Activated CD4-positive, alpha-beta T cell treated with anti-CD3 and anti-CD28 coated beads for 48 hours (primary cell): ENCODE data around the gene BMI1.
"Not testable (repeated sequence)": the region's sequence is repeated elsewhere in the genome, so short reads cannot be mapped to it uniquely, and the experiment has no call there.

Experiments used
- DNase-seq: peaks from one replicate; pipeline ENCODE4 v3.0.0-alpha.2; 2020

The BMI1 gene

DNA sequence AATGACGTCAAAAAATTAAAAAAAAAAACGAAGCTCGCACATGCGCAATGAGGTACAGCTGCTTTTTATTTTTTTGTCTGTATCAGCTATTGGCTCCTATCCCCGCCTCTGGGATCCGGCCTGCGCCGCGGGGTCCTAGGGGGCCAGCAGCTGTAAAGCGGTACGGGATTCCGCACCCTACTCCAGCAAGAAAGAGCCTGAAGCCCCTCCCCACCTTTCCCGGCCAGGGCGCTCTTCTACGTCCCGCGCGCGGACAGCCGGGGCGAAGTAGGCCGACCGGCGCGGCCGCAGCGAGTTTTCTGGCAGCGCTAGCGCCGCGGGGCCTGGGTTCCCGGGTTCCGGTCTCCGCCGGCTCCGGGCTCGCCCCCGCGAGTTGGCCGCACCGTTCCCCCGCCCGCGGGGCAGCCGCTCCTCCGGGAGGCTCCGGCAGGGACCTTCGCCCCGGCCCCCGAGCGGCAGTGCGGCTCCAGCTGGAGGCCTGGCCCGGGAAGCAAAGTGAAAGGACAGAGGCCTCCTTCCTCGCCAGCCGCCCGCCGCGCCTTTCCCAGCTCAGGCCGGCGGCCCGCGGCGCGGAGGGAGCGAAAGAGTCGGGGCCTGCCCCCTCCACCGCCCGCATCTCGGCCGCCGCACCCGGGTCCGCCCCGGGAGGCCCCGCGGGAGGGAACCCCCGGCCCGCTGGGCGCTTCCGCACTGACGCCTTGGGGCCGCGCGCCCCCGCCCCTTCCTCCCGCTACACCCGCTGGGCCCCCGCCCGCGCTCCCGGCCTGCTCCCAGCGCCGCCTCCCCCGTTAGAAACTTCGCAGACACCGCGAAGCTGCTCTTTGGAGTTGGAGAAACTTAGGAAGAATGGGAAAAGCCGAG is 19.7 kb downstream of the BMI1 start:
- peak; percentile 60 for DNase-seq

DNA sequence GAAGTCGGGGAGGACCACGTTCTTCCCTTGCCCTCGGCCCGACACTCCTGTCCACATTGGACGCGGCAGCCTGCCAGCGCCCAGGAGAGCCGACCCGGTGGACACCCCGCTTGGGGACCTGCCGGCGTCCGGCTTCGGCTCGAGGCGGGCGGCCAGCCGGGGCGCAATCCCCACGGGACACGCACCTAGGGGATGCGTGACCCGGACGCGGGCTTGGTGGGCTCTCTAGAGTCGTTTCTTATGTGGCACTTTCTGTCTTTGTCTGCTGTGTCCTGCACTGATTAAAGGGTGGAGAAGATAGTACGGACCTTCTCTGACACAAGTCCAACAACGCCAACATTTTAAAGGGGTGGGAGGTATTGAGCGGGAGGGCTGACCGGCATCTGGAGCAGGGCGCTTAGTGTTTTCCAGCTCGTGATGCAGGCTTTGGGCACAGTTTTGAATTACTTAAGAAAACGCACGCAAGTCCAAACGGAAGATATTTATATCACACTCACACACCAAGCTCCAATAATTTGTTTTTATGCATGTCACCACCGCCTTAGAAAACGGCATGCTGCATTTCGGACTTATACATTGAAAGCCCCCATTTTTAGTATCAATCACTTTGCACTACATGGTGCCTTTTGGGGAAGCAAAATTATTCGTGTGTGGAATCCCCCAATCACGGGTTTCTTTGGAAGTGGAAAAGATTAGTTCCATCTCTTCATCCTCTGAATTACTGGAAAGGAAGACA is 20.5 kb downstream of the BMI1 start:
- no peak for DNase-seq

DNA sequence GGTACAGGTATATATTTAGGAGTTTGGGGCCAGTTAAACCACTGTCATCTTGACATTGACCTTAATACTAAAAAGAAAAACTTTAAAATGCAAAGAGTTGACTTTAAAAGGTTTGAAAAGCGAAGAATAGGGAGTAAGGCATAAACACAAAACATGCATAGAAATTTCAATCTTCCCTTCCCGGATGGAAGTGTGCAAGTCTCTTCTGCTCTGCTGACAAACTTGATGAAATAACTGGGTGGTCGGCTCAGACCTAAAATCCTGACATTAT is 21.0 kb downstream of the BMI1 start:
- DNase-seq, result no peak

DNA sequence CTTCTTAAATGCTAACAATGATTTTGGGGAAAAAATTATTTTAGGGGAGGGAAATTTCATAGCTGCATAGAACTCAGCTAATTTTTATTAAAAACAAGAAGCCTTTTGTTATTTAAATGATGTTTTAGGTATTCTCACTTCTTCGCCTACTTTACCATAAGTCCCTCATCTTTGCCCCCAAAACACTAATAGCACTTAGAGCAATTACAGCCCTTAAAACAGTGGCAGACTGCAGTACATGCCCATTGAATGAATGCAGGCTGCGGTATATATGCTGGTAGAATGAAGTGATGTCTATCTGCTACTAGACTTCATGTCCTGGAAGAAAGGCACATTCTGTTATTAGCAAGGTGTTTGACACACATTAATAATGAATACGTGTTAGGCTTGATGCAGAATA is 21.5 kb downstream of the BMI1 start:
- no peak for DNase-seq

DNA sequence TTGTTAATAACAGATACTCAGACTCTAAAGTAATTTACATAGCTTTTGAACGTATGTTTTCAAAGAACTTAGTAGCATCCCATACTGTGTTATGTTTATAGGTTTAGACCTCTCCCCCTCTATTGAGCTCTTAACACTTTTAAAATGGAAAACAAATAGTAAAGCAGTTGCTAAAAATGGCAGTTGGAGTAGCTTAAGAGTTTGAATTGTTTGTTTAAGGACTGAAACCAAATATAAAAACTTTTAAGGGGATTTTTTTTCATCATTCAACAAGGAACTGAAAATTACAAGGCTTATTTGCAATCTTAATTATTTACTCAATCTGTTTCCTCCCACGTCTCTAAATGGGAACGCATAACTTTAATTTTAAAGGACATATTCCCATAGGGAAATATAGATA is 22.8 kb downstream of the BMI1 start:
- DNase-seq, result no peak

DNA sequence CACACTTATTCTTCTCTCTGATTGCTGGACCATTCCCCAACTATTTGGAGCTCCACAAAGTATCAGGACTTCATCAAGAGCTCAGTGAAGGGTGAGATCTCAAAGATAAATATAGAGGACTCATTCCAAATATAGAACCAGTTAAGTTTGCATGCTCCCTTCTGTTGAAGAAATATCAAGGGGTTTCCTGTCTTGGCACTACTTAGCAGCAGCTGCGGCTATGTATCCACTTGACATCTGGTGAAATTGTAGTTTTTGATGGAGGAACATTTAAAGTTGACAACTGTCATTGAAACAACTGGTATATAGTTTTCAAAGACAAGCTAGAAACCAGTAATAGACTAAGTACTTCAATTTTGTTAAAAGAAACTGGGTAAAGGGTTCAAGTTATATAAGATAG is 23.4 kb downstream of the BMI1 start:
- no peak for DNase-seq

DNA sequence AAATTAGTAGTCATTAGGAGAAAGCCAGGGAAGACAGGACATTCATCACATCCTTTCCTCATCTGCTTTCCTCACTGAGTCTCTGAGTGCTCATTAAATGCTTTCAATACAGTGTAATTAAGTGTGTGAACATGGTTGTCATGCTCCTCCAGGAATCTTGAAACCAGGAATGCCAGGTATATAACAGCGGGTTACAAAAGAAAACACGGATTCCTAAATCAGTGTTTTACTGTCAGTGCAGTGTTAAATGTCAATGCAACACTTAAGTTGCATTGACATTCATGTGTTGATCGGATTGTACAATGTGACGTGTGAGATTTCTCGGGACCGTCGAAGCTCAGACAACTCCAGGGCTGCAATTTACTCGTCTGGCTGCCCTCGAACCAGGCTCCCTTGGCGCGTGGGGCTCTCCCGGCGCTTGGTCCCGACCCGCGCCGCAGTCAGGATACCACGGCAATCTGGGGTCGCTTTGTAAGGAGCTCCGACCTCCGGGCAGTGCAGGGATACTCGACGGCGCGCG is 23.9 kb downstream of the BMI1 start:
- no peak for DNase-seq

DNA sequence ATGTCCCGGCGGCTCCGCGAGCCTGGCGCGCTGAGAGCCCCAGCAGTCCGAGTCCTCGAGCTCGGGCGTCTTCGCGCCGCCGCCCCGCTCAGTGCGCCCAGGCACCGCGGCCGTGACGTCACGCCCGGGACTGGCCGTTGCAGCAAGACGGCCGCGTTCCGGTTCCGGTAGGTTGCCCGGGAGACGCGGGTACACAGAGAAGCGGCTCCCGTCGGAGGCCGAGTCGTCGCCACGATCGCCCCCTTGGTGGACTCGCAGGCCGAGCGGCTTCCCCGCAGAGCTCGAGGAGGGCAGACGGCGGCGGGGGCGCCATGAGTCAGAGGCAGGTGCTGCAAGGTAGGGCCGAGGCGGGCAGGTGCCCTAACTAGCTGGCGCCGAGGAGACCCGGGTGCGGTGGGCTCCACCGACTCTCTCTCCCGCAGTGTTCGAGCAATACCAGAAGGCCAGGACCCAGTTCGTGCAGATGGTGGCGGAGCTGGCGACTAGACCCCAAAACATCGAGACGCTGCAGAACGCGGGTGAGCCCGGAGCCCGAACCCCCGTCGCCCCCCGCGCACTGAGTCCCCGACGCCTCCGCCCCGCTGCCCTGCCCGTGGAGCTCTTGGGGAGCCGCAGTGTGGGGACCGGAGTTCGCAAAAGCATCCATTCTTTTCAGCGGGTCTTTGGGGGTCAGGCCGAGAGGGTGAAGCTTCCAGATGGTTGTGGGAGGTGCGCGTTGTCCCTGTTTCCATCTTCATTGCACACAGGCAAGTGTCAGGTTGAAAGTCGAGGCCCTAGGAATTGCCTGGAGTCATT is 24.6 kb downstream of the BMI1 start, which contains the start of gene SPAG6:
Gene SPAG6, plus strand, starts transcription at position 196 of the 795 bp plus-strand sequence. Its CDS starts 116 bp downstream, at position 312.
- DNase-seq, result peak; percentile 72

DNA sequence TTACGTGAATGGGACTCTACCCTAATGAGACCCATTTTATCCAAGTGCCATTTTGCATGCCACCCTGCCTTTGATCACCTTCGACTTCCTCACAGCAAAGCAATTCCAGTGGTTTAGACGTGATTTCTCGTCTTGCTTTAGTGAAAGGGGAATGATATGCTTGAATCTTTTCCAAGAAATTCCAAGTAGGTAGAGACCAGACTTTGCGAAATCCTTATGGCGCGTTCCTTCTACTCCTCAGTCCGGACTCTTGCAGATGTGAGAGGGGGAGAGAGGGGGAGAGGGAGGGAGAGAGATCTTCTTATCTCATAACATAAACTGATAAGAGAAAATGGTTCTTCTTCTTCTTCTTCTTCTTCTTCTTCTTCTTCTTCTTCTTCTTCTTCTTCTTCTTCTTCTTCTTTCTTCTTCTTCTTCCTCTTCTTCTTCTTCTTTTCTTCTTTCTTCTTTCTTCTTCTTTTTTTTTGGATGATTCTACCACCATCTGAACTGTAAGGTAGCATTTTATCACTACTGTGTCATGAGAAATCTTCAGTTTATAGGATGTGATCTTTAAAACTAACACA is 25.3 kb downstream of the BMI1 start:
- DNase-seq, result no peak

DNA sequence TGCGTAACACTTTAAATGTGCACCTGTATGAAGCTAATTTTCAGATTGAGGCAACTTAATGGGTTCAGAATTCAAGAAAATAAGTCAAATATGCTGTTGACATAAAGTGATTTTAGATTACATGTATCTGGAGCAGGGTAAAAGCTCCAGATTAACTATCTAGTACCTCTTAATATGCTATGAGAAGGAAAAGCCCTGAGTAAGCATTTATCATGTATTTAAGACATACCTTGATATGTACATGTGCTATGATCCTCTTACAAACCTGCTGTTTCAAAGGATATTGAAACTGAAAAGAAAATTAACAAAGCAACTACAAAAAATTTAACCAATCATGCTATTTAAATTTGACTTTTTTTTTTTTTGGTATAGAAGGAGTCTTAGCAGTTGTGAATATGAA is 28.9 kb downstream of the BMI1 start:
- no peak for DNase-seq

DNA sequence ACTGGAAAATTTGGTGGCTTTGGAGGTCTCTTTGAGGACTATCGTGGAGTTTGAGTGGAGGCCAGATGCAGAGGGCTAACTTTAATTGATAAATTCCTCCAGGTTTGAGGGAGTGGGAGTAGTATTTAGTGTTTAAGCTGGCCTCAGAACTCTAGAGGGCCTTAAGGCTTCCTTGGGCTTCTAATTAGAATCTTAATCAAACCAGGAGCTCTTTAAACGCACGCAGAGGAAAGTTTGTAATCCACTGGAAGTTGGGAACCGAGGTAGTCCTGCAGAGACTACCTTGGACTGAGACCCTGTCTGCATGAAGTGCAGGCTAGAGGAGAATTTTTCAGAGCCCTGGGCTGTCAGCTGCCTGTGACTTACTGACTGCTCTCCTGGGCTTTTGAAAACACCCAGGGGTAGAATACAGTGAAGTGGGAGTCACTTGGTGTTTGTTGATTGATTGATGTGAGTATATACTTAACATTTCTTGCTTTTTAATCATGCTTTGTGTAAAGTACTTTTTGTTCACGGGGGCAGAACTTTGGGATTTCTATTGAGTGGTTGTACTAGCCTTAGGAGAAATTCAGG is 30.3 kb downstream of the BMI1 start:
- no peak for DNase-seq

DNA sequence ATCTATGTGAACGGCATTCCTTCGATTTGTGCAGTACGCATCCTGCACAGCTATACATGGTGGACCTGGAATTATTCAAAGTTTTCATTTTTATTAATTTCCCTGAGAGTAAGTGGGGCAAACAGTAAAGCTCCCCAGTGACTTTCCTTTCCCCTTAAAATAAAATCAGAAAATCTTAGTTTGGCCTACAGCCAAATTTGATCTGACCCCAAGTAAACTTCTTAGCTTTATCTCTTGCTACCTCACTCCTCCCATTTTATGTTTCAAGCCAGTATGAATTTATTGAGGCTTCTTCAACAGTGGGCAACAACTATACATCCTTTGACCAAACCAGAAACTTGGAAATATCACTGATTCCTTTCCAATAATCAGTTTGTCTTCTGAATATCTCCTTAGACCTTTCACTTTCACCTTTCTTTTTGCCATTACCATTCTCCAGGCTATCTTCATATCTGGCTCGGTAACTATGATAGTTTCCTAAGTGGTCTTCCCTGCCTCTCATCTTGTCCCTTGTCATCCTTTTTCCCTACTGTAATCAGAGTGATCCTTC is 35.5 kb downstream of the BMI1 start:
- no peak for DNase-seq

DNA sequence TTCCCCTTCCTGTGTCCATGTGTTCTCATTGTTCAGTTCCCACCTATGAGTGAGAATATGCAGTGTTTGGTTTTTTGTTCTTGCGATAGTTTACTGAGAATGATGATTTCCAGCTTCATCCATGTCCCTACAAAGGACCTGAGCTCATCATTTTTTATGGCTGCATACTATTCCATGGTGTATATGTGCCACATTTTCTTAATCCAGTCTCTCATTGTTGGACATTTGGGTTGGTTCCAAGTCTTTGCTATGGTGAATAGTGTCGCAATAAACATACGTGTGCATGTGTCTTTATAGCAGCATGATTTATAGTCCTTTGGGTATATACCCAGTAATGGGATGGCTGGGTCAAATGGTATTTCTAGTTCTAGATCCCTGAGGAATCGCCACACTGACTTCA is 36.9 kb downstream of the BMI1 start:
- not testable (repeated sequence) for DNase-seq

DNA sequence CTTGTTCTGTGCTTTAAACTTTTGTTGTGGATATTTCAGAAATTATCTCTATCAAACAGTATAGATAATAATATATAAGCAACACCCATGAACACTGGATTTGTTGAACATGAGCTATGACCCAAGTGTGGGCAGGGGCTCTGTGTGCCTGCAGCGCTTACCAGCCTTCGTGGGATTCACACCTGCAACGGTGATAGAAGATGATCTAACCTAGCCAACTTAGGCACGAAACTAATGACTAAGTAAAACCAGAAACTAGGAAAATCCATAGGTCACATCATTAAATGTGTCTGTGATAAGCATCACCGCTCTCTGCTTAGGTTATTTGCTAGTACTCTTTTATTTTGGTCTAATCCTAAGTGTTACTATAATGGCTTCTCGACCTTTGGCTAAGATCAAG is 42.4 kb downstream of the BMI1 start:
- DNase-seq, result peak; percentile 50

DNA sequence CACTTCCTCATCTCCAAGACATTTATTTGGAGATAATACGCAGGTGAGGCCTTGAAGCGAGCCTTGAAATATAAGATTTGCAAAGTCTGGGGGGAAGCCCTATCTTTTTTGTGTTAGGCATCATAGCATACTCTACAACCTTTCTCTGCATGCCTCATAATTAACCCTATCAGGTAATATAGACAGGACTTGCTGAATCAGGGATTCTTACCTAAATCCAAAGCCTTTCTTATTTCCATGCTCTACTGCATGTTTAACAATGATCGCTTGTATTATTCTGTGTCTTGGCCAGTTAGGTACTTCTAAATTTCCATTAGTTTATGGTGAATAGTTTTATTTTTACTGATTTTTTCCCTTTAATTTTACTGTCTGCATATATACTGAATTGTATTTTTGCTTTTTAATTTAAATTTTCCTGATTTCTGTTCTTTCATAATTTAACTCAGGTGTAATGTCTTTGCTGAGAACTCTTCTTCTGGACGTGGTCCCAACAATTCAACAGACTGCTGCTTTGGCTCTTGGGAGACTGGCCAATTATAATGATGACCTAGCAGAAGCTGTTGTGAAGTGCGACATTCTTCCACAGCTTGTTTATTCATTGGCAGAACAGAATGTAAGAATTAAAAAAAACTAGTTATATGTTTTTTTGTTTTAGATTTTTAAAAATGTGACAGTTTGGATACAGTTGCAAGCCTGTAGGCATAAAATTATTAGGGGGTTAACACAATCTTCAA is 43.7 kb downstream of the BMI1 start:
- no peak for DNase-seq

DNA sequence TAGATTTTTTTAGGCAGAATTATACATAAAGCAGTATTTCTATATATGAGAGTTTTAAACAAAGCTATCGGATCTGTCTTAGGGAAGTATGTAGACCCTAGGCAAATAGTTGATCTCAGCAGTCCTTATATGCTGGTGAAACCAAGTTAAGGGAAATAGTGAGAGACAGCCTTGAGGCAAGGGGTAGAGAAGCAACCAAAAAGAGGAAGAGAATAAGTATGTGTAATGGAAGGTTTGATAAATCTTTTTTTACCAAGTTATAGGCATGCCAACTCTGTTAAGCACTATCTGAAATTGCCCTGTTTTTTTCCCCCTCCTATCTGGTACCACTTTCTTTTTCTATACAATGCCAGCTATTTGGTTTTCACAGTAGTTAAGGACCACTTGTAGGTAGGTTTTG is 44.3 kb downstream of the BMI1 start:
- no peak for DNase-seq

DNA sequence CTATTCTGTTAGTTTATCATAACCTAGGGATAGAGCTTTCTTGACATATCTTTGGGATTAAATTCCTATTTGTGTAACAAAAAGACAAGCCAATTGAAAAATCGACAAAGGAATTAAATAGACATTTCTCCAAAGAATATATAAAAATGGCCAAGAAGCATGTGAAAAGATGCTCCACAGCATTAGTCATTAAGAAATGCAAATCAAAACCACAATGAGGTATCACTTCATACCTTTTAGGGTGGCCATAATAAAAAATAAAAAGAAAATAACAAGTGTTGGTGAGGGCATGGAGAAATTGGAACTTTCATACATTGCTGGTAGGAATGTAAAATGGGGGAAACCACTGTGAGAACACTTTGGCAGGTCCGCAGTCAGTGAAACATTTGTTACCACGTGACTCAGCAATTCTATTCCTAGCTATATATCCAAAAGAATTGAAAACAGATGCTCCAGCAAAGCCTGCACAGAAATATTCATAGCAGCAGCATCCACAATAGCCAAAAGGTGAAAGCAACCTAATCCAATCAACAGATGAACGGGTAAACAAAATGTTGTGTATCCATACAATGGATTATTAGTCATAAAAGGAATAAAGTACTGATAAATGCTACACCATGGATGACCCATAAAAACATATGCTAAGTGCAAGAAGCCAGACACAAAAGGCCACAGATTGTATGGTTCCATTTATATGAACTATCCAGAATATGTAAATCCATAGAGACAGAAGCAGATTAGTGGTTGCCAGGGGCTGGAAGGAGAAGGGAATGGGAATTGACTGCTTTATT is 44.9 kb downstream of the BMI1 start:
- no peak for DNase-seq

DNA sequence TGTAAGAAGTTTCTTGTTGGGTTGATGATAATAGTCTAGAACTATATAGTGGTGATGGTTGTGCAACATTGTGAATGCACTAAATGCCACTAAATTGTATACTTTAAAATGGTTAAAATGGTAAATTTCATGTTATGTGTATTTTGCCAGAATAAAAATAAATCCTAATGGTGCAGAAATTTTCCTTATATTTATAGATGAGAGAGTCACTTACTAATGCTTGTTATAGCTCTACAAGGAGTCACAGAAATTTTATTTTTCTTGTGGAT is 45.5 kb downstream of the BMI1 start:
- no peak for DNase-seq

DNA sequence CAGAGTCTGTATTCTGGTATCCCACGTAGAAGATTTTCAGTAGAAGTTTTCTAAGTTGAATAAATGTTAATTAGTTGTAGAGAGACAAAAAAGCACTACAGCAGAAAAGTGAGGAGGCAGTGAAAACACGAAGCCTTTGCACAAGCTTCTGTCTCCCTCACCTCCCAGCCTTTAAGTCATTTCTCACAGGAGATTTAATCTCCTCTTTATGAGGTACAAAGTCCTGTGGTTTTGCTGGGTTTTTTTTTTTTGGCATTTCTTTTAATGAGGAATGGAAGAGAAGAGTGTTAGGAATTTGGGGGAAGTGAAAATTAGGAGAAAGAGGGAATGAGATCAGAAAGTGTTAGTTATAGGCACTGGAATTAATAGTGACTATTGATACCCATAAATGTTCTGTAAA is 45.9 kb downstream of the BMI1 start:
- DNase-seq, result no peak

DNA sequence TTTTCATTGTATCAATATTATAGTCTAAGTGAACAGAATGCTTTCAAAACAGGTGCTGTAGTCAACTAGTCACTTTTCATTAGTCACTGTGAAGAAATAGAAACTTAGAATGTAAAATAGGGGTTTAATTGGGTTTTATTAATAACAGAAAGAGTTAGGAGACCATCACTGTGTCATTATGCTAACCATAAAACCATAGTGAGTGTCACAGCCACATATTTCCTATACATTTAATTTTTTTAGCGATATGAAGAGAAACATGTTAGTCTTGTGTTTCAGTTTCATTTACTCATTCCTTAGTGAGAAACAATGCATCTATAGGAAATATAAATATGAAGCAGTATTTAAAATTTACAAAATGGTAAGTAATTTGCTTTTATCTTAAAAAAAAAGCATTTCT is 46.6 kb downstream of the BMI1 start:
- DNase-seq, result no peak

DNA sequence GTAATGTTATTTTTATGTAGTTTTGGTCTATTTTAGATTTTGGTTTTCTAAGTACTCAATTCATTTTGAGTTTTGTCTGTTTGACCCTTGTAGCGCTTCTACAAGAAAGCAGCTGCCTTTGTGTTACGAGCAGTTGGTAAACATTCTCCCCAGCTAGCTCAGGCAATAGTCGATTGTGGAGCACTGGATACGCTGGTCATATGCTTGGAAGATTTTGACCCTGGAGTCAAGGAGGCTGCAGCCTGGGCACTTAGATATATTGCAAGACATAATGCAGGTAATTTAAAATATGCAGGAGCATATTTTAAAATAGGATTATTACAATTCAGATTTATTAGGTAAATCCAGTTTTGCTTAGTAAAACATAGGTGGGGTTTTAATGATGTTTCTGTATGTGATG is 47.5 kb downstream of the BMI1 start:
- DNase-seq, result no peak
